KMS-11 (cell line): Measurements from ENCODE around the gene DLL1.

Source experiments
- H2AFZ ChIP-seq: fragments of 200-600 bp; sonication (generic); 2 replicates; pipeline ENCODE4 v1.6.1; 2016; ENCODE audit warnings: antibody characterized with exemption, mixed run types, low read depth
- H3K27ac ChIP-seq: fragments of 200-600 bp; sonication (generic); 2 replicates; pipeline ENCODE4 v1.6.1; 2016; ENCODE audit warnings: mild to moderate bottlenecking, mixed run types
- H3K27me3 ChIP-seq: fragments of 200-600 bp; sonication (generic); 2 replicates; pipeline ENCODE4 v1.6.1; 2017; ENCODE audit warnings: mild to moderate bottlenecking, low read depth, mixed run types, moderate library complexity; ENCODE audit not compliant: insufficient read depth
- H3K36me3 ChIP-seq: fragments of 200-600 bp; sonication (generic); 2 replicates; pipeline ENCODE4 v1.6.1; 2017; ENCODE audit warnings: mild to moderate bottlenecking, mixed run types; ENCODE audit not compliant: insufficient read depth
- H3K4me1 ChIP-seq: fragments of 200-600 bp; sonication (generic); 2 replicates; pipeline ENCODE4 v1.6.1; 2016; ENCODE audit warnings: mild to moderate bottlenecking, low read depth, mixed run types; ENCODE audit not compliant: poor library complexity, severe bottlenecking
- H3K4me2 ChIP-seq: fragments of 200-600 bp; sonication (generic); 2 replicates; pipeline ENCODE4 v1.7.0; 2016; ENCODE audit warnings: mild to moderate bottlenecking, mixed run types
- H3K4me3 ChIP-seq: fragments of 200-600 bp; sonication (generic); IDR thresholded peaks from 2 replicates; pipeline ENCODE4 v1.6.1; 2017; ENCODE audit warnings: low read depth, low read length, mixed read lengths; ENCODE audit not compliant: insufficient read depth
- H3K79me2 ChIP-seq: fragments of 200-600 bp; sonication (generic); 2 replicates; pipeline ENCODE4 v1.6.1; 2016; ENCODE audit warnings: low read depth, mixed run types; ENCODE audit not compliant: insufficient read depth
- H3K9ac ChIP-seq: fragments of 200-600 bp; sonication (generic); 2 replicates; pipeline ENCODE4 v1.6.1; 2016; ENCODE audit warnings: mild to moderate bottlenecking, mixed run types
- H4K20me1 ChIP-seq: fragments of 200-600 bp; sonication (generic); 2 replicates; pipeline ENCODE4 v1.6.1; 2016; ENCODE audit warnings: mild to moderate bottlenecking, mixed run types; ENCODE audit not compliant: insufficient read depth
- TF ChIP-seq, protein P1 (sequence below): fragments of 200-600 bp; sonication (generic); conservative IDR thresholded peaks from 2 replicates; pipeline ENCODE4 v1.6.1; 2017; ENCODE audit warnings: low read depth, mild to moderate bottlenecking, antibody characterized with exemption, low read length, moderate library complexity, mixed read lengths

Gene DLL1

DNA sequence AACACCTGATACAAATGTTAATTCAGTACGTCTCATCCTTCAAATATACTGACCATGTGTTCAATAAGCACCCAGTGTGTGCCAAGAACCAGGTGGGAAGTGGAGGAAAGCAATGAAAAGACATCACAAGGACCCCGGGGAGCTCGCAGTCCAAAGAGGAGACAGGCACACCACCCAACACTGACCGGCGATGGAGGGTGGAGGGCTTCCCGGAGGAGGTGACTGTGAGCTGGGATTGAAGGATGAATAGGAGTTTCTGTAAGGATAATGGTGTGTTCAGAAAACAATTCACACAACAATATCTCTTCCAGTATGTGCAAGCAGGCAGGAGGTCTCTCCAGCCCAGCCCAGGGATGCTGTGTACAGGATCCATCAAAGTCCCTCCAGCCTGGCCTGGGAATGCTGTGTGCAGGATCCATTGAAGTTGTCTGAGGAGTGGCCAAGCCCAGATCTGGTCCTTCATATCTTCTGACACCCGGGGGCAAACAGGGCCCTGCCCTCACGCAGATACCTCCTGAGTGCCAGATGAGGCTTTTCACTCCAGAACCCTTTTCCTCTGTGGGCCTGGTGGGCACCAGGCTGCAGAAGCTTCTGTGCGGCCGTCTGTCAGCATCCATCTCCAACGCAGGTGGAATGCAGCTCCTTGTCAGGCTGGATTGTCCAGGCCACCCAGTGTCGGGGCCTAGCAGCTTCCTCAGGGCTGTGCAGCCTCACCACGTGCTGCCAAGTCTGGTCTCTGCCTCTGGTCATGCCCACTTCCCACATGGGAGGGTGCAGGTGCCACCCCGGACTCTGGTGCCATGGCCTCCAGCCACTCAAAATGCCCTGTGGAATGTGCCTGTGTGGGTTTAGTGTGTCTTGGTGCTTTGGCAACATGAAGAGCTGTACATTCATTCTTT is 36.3 kb downstream of the DLL1 start:
- Histone ChIP-seq H3K4me2 (no peak overlapping the region), H2AFZ (no peak overlapping the region), H3K27me3 (peaks cover 4% of the 10 kb centered on the region; the same call in 1 of the 2 replicates), H3K9ac (no peak overlapping the region), H3K79me2 (no peaks in the 10 kb centered on the region), H3K27ac (no peak overlapping the region), H4K20me1 (no peaks in the 10 kb centered on the region), H3K4me1 (no peaks in the 10 kb centered on the region), H3K4me3 (no peak overlapping the region), H3K36me3 (no peaks in the 10 kb centered on the region)
- TF ChIP-seq, protein P1, sequence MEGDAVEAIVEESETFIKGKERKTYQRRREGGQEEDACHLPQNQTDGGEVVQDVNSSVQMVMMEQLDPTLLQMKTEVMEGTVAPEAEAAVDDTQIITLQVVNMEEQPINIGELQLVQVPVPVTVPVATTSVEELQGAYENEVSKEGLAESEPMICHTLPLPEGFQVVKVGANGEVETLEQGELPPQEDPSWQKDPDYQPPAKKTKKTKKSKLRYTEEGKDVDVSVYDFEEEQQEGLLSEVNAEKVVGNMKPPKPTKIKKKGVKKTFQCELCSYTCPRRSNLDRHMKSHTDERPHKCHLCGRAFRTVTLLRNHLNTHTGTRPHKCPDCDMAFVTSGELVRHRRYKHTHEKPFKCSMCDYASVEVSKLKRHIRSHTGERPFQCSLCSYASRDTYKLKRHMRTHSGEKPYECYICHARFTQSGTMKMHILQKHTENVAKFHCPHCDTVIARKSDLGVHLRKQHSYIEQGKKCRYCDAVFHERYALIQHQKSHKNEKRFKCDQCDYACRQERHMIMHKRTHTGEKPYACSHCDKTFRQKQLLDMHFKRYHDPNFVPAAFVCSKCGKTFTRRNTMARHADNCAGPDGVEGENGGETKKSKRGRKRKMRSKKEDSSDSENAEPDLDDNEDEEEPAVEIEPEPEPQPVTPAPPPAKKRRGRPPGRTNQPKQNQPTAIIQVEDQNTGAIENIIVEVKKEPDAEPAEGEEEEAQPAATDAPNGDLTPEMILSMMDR: no peak

- H3K36me3 ChIP-seq: no peaks in the 10 kb centered on the region
- H3K4me3 ChIP-seq: no peak overlapping the region
- no peak overlapping the region for H2AFZ ChIP-seq
- H3K27me3 ChIP-seq: peaks cover 5% of the 10 kb centered on the region; the same call in 1 of the 2 replicates
- no peak overlapping the region for H3K4me2 ChIP-seq
- H3K9ac ChIP-seq: no peak overlapping the region
- no peaks in the 10 kb centered on the region for H3K4me1 ChIP-seq
- no peaks in the 10 kb centered on the region for H3K79me2 ChIP-seq
- H3K27ac ChIP-seq: no peak overlapping the region
- TF ChIP-seq, protein P1: no peak
- no peaks in the 10 kb centered on the region for H4K20me1 ChIP-seq
These were observed 37.0 kb downstream of the DLL1 start for GRCh38 chr6:170253910-170254269.

GRCh38 chr6:170253226-170253909 is 37.5 kb downstream of the DLL1 start:
- Histone ChIP-seq H4K20me1 (no peaks in the 10 kb centered on the region), H3K4me2 (no peak overlapping the region), H3K4me1 (no peaks in the 10 kb centered on the region), H3K27me3 (peaks cover 8% of the 10 kb centered on the region; the same call in 1 of the 2 replicates), H3K27ac (no peak overlapping the region), H2AFZ (no peak overlapping the region), H3K9ac (no peak overlapping the region), H3K36me3 (no peaks in the 10 kb centered on the region), H3K79me2 (no peaks in the 10 kb centered on the region), H3K4me3 (no peak overlapping the region)
- TF ChIP-seq, protein P1: no peak

GRCh38 chr6:170251776-170252571 is 38.9 kb downstream of the DLL1 start:
- no peaks in the 10 kb centered on the region for H3K4me1 ChIP-seq
- H4K20me1 ChIP-seq: no peaks in the 10 kb centered on the region
- no peaks in the 10 kb centered on the region for H3K79me2 ChIP-seq
- no peak overlapping the region for H2AFZ ChIP-seq
- H3K4me2 ChIP-seq: no peak overlapping the region
- no peak overlapping the region for H3K9ac ChIP-seq
- H3K36me3 ChIP-seq: no peaks in the 10 kb centered on the region
- TF ChIP-seq, protein P1: no peak
- no peak overlapping the region for H3K4me3 ChIP-seq
- no peak overlapping the region for H3K27ac ChIP-seq
- H3K27me3 ChIP-seq: peaks cover 8% of the 10 kb centered on the region; the same call in 1 of the 2 replicates
